Measurements from ENCODE around the gene CCDC71. TPM values are rescaled to one million over a fixed set of nuclear protein-coding genes. Genes with fewer than 3 reads are reported as not detected.

The CCDC71 gene
- total RNA-seq, 2 experiments from 2014 or later = 19.5 to 22.2 TPM

DNA sequence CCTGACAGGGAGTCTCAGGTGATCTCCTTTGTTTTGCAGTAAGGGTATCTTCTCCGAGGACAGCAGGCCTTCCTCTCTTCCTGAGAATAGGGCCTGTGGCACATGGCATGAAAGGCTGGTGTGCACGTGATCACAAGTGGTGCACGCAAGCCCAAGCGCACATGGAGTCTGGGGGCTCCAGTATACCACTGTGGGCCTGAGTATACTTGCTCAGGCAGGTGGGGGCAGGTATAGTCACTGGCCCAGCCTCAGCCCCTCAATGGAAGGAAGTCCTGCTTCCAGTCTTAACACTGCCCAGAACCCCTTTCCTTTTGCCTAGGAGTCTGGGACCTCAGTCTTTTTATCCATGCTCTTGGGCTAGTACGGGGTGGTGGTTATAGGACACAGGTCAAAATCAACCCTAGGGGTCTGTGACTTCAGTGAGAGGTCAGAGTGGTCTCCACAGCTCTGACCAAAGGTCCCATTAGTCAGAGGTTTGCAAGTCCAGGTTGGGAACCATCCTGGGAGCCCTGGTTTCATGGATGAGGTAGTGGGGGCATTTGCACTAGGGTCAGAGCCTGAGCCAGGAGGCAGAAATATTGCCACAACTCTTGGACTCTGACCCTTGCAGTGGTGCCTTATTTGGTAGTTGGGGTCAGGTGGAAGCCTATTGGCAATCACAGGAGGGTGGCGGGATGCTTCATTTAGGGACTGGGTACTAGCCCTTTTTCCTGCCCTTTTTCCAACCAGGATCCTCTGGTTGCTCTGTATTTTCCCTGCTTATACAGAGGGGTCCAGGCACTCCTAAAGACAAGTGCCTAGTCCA, 823 bp upstream of the CCDC71 start:
- intact Hi-C loops (cut with DNase I, micrococcal nuclease) = loop anchor here in 1 of 2 experiments (1.0 to 5.0 kb wide), 8 partner anchors 47 to 303 kb away; partner anchors contain the start of genes ARIH2, DAG1, QARS1 and QRICH1
- ChIA-PET CTCF (interaction anchor here (0.6 kb wide), 2 partner anchors 58 to 890 kb away, joined by 3 to 4 read pairs; no protein-coding TSS in a partner anchor), POLR2A (no interaction called here)
- peak overlapping the region; percentile 90 for H3K4me3 Mint-ChIP-seq
- peaks cover 38% of the 10 kb centered on the region for H3K4me1 Mint-ChIP-seq
- ATAC-seq = no peak
- H3K9me3 Mint-ChIP-seq (ENCODE audit: low read depth) = no peaks in the 10 kb centered on the region
- H3K27me3 Mint-ChIP-seq = no peaks in the 10 kb centered on the region
- peak overlapping the region; percentile 89 for H3K27ac Mint-ChIP-seq
- peaks cover 30% of the 10 kb centered on the region for H3K36me3 Mint-ChIP-seq (ENCODE audit: low read depth)
- no peak for DNase-seq

DNA sequence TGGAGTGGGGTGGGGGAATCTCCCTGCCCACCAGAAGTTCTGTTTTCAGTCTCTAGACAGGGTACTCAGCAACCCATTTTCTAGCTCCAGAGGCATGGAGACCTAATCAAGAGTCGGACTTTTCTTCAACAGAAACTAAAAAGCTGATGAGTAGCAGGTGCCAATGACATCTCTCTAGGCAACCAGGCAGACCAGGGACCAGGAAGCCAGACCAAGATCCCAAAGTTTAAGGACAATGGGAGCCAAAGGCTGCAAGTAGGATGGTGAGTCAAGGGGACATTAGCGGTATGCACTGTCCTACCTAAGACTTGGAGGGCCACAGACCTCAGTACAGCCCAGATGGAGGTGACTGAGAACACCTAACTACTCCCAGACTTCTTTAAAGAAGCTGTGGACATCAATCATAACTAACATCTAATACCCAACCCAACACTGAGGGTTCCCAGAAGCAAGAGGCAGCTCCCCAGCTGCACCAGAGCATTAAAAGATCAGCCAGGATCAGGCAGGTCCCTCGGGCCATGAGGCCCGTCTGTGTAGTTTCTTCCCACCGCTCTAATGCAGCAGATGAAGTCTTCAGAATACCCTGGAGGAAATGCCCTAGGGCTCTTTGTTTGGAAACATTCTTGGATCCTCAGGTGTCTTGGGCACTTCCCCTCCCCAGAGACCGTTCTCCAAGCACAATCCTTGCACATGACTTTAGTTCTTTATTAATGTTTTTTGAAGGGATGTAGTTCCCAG, 979 bp downstream of the CCDC71 start:
- intact Hi-C loops (cut with DNase I, micrococcal nuclease) = loop anchor here in 1 of 2 experiments (5.0 kb wide), 1 partner anchor 248 kb away; the partner anchor contains the start of gene ARIH2
- DNase-seq (no peak), ATAC-seq (no peak)
- CTCF ChIA-PET = interaction anchor here (0.7 to 1.3 kb wide), 7 partner anchors 8 to 177 kb away, joined by 3 to 6 read pairs (median 4); partner anchors contain the start of gene QRICH1
- POLR2A ChIA-PET = interaction anchor here (0.5 to 1.5 kb wide), 2 partner anchors 71 to 306 kb away, joined by 3 to 5 read pairs; partner anchors contain the start of gene QRICH1
- peaks cover 32% of the 10 kb centered on the region for H3K4me1 Mint-ChIP-seq
- peaks cover 32% of the 10 kb centered on the region for H3K36me3 Mint-ChIP-seq (ENCODE audit: low read depth)
- H3K4me3 Mint-ChIP-seq = peak overlapping the region; percentile 90
- no peaks in the 10 kb centered on the region for H3K27me3 Mint-ChIP-seq
- H3K9me3 Mint-ChIP-seq (ENCODE audit: low read depth) = no peaks in the 10 kb centered on the region
- peak overlapping the region; percentile 87 for H3K27ac Mint-ChIP-seq

DNA sequence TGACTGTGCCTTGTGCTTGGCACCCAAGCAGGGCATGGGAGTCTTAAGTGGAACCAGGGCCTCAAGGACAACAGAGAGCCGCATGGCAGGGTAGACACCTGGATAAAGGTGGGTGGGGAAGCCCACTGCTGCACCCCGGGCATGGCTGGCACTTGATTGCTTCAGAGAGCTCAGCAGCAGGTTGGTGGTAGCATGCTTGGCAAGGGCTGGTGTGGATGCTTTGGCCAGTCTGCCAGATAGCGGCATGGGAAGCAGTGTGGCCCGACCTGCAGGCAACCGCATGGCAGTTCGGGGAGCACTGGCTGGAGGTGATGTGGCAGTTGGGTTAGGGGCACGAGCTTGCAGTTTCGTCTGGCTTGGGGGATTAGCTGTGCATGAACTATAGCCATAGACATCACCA, 2.5 kb downstream of the CCDC71 start:
- no peaks in the 10 kb centered on the region for H3K27me3 Mint-ChIP-seq
- no peak overlapping the region for H3K27ac Mint-ChIP-seq
- ATAC-seq = no peak

DNA sequence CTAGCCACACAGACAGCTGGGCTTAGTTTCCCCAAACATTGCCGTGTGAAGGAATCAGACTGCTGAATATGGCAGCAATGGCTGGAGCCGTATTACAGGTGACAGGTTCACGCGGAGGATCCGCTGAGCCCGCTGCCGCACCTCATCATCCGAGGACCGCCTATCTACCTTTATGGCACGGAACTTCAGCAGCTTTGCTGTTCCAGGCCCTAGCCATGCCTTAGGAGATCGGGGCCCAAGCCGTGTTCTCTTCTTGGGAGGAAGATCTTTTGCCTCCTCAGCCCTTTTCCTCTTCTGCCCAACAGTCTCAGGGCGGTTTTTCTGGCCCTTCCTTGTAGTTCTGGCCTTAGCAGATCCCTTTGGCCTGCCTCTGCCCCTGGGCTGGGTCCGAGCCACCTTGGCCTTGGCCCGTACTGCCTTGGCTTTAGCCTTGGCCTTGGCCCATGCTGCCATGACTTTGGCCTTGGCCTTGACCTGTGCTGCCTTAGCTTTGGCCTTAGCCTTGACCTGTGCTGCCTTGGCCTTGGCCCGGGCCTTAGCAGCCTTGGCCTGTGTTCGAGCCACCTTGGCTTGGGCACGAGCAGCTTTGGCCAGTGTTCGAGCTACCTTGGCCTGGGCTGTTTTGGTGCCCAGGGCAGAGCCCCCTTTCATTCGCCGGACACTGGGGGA, 3.2 kb downstream of the CCDC71 start:
- H3K27me3 Mint-ChIP-seq = no peaks in the 10 kb centered on the region
- POLR2A ChIA-PET = no interaction called here
- no peaks in the 10 kb centered on the region for H3K9me3 Mint-ChIP-seq (ENCODE audit: low read depth)

More for the DNA sequence above, 2.5 kb downstream of the CCDC71 start:
- CTCF ChIA-PET = no interaction called here
- H3K4me3 Mint-ChIP-seq = no peak overlapping the region
- peaks cover 32% of the 10 kb centered on the region for H3K36me3 Mint-ChIP-seq (ENCODE audit: low read depth)
- DNase-seq = no peak
- no peaks in the 10 kb centered on the region for H3K9me3 Mint-ChIP-seq (ENCODE audit: low read depth)
- POLR2A ChIA-PET = no interaction called here
- peaks cover 32% of the 10 kb centered on the region for H3K4me1 Mint-ChIP-seq
- intact Hi-C loops (cut with DNase I, micrococcal nuclease) = no loop called here

DNA sequence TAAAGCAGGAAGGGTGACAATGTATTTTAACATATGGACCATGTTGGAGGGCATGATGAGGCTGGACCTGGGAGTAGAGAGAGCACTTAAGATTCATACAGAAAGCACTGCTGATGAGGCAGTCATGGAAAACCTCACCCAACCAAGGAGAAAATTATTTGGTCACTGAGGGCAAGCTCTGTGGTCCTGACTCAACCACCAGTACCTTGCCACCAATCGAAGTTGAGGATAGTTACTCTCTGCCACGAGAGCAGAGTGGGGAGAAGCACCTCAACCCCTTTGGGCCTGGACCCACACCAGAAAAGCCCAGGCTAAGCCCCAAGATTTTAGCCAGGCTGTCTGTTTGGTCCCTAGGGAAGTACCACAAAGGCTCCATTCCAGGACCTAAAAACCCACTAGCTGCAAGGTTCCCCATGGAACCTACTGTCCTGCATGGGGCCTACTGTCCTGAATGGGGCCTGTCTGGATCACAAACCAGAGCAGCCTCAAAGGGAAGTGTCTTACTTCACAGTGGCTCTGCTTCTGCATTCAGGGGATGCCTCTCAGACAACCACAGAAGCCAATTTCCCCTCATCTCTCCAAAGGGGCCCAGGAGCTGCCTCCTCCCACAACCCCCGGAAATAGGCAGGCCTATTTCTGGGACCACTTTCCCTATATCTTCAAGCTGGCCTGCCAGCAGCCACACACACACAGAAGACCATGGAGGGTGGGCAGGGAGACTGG, 4.2 kb downstream of the CCDC71 start:
- no peak overlapping the region for H3K27ac Mint-ChIP-seq
- CTCF ChIA-PET = interaction anchor here (0.7 kb wide), 1 partner anchor 8 kb away, joined by 3 read pairs; no protein-coding TSS in a partner anchor
- H3K9me3 Mint-ChIP-seq (ENCODE audit: low read depth) = no peaks in the 10 kb centered on the region
- no peak for DNase-seq
- no peaks in the 10 kb centered on the region for H3K27me3 Mint-ChIP-seq
- POLR2A ChIA-PET = no interaction called here
- intact Hi-C loops (cut with DNase I, micrococcal nuclease) = no loop called here
- H3K4me3 Mint-ChIP-seq = no peak overlapping the region
- H3K36me3 Mint-ChIP-seq (ENCODE audit: low read depth) = peaks cover 33% of the 10 kb centered on the region
- ATAC-seq = peak; percentile 10
- peaks cover 35% of the 10 kb centered on the region for H3K4me1 Mint-ChIP-seq

More for the DNA sequence above, 3.2 kb downstream of the CCDC71 start:
- Mint-ChIP-seq H3K27ac (no peak overlapping the region), H3K4me3 (no peak overlapping the region), H3K36me3 (ENCODE audit: low read depth) (peaks cover 33% of the 10 kb centered on the region), H3K4me1 (peaks cover 35% of the 10 kb centered on the region)
- ATAC-seq = no peak
- DNase-seq = no peak
- CTCF ChIA-PET = no interaction called here
- intact Hi-C loops (cut with DNase I, micrococcal nuclease) = no loop called here

DNA sequence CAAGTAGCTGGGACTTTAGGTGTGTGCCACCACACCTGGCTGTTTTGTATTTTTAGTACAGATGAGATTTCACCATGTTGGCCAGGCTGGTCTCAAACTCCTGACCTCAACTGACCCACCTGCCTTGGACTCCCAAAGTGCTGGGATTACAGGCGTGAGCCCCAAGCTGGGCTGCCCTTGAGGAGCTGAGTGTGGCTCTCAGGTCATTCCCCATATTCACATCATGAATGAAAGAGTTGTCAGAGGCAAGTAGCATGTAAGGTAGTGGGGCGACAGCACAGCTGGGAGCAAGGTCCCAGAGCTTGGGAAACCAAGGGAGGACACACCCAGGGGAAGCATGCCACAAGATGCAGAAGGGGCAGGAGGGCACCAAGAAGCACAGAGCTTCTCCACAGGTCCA, 4.9 kb downstream of the CCDC71 start:
- Mint-ChIP-seq H3K27me3 (no peaks in the 10 kb centered on the region), H3K4me1 (peaks cover 29% of the 10 kb centered on the region), H3K36me3 (ENCODE audit: low read depth) (peaks cover 29% of the 10 kb centered on the region), H3K27ac (no peak overlapping the region), H3K9me3 (ENCODE audit: low read depth) (no peaks in the 10 kb centered on the region), H3K4me3 (no peak overlapping the region)
- no peak for ATAC-seq
- intact Hi-C loops (cut with DNase I, micrococcal nuclease) = no loop called here
- POLR2A ChIA-PET = no interaction called here
- DNase-seq = no peak
- CTCF ChIA-PET = no interaction called here

DNA sequence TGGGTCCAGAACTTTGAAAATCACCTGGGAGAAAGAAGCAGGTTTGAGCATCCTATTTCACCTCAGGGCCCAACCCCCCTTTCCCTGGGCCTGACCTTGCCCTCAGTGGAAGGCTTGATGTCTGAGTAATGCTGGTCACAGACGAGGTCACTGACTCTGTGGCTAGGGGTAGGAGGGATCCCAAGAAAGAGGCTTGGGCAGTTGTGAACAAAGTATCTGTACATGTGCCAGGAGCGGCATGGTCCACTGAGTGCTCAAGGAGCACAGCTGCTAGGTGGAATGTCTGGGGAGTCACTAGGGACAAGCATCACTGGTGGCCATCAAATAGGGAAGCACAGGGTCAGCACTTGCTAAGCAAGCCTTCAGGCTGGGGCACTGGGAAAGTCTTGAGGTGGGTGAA, 7.3 kb downstream of the CCDC71 start:
- no peak overlapping the region for H3K4me3 Mint-ChIP-seq
- ChIA-PET POLR2A (interaction anchor here (0.6 kb wide), 1 partner anchor 72 kb away, joined by 3 read pairs; no protein-coding TSS in a partner anchor), CTCF (interaction anchor here (0.6 to 1.4 kb wide), 4 partner anchors 13 to 171 kb away, joined by 3 to 7 read pairs (median 4); partner anchors contain the start of gene KLHDC8B)
- peaks cover 12% of the 10 kb centered on the region for H3K36me3 Mint-ChIP-seq (ENCODE audit: low read depth)
- DNase-seq = no peak
- no peaks in the 10 kb centered on the region for H3K9me3 Mint-ChIP-seq (ENCODE audit: low read depth)
- intact Hi-C loops (cut with DNase I, micrococcal nuclease) = loop anchor here (1.0 kb wide), 2 partner anchors 169 to 171 kb away; no protein-coding TSS in a partner anchor
- peak overlapping the region; percentile 19 for H3K27ac Mint-ChIP-seq
- no peaks in the 10 kb centered on the region for H3K27me3 Mint-ChIP-seq
- ATAC-seq = no peak
- peaks cover 16% of the 10 kb centered on the region for H3K4me1 Mint-ChIP-seq

DNA sequence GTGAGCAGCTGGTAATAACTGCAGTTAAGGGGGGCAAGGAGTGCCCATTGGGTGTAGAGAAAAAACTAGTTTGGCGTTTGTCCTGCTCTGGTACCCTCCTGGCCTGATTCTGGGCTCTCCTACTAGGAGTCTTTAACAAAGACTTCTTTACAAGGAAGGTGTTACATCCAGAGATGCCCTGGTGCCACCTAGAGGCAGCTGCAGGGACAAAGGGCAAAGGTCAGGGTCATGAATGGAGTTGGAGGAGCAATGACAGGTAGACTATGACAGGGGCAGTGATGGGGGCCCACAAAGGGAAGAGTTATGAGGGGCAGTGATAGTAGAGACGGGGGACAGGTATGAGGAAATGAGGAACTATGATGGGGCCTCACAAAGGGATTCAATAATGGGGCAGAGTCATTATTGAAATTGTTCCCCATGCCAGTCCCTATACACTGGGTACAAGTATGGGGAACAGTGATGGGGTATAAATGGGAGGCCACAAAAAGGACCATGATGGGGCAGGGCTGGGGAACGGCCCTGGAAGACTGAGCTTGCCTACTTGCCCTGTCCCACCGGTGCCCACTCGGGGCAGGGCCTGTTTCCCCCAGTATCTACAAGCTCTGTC, 7.9 kb downstream of the CCDC71 start:
- ATAC-seq (peak; percentile 82), DNase-seq (peak; percentile 81)
- Mint-ChIP-seq H3K27me3 (no peaks in the 10 kb centered on the region), H3K4me3 (no peak overlapping the region), H3K9me3 (ENCODE audit: low read depth) (no peaks in the 10 kb centered on the region), H3K36me3 (ENCODE audit: low read depth) (peaks cover 7% of the 10 kb centered on the region), H3K4me1 (peaks cover 14% of the 10 kb centered on the region), H3K27ac (no peak overlapping the region)
- intact Hi-C loops (cut with DNase I, micrococcal nuclease) = loop anchor here (1.0 kb wide), 2 partner anchors 169 to 171 kb away; no protein-coding TSS in a partner anchor
- POLR2A ChIA-PET = no interaction called here
- CTCF ChIA-PET = interaction anchor here (0.8 to 1.4 kb wide), 6 partner anchors 13 to 187 kb away, joined by 3 to 7 read pairs (median 4); partner anchors contain the start of genes KLHDC8B and USP19

DNA sequence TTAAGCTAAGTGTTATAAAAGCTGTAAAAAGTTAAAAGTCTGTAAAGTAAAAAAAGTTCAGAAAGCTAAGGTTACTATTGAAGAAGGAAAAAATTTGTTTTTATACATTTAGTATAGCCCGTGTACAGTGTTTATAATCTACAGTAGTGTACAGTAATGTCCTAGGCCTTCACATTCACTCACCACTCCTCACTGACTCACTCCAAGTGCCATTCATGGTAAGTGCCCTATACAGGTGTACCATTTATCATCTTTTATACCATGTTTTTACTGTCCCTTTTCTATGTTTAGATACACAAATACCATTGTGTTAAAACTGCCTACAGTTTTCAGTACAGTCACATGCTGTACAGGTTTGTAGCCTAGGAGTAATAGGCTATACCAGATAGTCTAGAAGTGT, 8.8 kb downstream of the CCDC71 start:
- peaks cover 10% of the 10 kb centered on the region for H3K4me1 Mint-ChIP-seq
- DNase-seq (no peak), ATAC-seq (no peak)
- POLR2A ChIA-PET = no interaction called here
- peaks cover 6% of the 10 kb centered on the region for H3K36me3 Mint-ChIP-seq (ENCODE audit: low read depth)
- H3K9me3 Mint-ChIP-seq (ENCODE audit: low read depth) = no peaks in the 10 kb centered on the region
- intact Hi-C loops (cut with DNase I, micrococcal nuclease) = loop anchor here in 1 of 2 experiments (1.0 kb wide), 1 partner anchor 135 kb away; the partner anchor contains the start of gene NDUFAF3
- no peaks in the 10 kb centered on the region for H3K27me3 Mint-ChIP-seq
- CTCF ChIA-PET = interaction anchor here (0.6 to 1.7 kb wide), 7 partner anchors 8 to 188 kb away, joined by 3 to 8 read pairs (median 3); partner anchors contain the start of genes KLHDC8B and USP19
- no peak overlapping the region for H3K4me3 Mint-ChIP-seq
- no peak overlapping the region for H3K27ac Mint-ChIP-seq

DNA sequence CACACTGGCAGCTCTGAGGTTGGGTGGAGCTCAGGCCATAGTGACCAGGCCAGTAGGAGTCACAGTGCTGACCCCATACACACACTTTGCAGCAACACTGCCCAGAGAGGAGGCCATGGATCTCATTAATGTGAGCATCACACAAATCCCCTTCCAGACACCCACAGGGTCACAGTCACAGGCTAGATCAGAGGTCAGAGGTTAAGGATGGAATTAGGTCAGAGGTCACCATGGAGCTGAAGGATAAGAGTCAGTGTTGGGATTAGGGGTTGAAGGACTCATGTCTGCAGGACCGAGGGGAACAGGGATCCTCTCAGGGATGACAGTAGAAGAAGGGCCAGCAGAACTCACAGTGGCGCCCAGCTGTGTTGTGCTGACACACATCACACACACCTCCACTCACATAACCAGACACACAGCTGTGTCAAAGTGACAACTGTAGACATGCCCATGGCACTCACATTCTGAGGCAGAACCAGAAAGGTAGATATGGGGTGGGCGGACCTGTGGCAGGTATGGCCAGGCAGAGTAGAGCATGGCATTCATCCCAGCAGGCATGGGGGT, 12.7 kb downstream of the CCDC71 start:
- ATAC-seq (no peak), DNase-seq (no peak)
- Mint-ChIP-seq H3K9me3 (ENCODE audit: low read depth) (no peaks in the 10 kb centered on the region), H3K4me1 (peaks cover 3% of the 10 kb centered on the region), H3K27me3 (no peaks in the 10 kb centered on the region), H3K36me3 (ENCODE audit: low read depth) (peaks cover 2% of the 10 kb centered on the region), H3K4me3 (no peak overlapping the region), H3K27ac (no peak overlapping the region)
- ChIA-PET POLR2A (no interaction called here), CTCF (interaction anchor here (0.6 to 0.7 kb wide), 2 partner anchors 11 to 1193 kb away, joined by 3 read pairs; no protein-coding TSS in a partner anchor)
- intact Hi-C loops (cut with DNase I, micrococcal nuclease) = no loop called here
